ENCODE measurements around the gene MYO6. TPM values are rescaled to one million over a fixed set of nuclear protein-coding genes. Genes with fewer than 3 reads are reported as not detected.

Gene MYO6
- total RNA-seq, 2 experiments from 2014 or later = 0.85 to 1.1 TPM

GRCh38 chr6:75788894-75789293, 39.9 kb downstream of the MYO6 start:
- TF ChIP-seq CTCF (IDR thresholded peaks at IDR 0.05) = no peak
- no peaks in the 10 kb centered on the region for H3K36me3 Mint-ChIP-seq (ENCODE audit: low read depth)
- no peaks in the 10 kb centered on the region for H3K4me1 Mint-ChIP-seq (ENCODE audit: low read depth)
- no peaks in the 10 kb centered on the region for H3K4me1 ChIP-seq (ENCODE audit: insufficient read depth, low read length)
- no peak overlapping the region for H3K4me3 ChIP-seq (ENCODE audit: low read length)
- intact Hi-C loops (cut with DNase I, micrococcal nuclease) = no loop called here
- no peaks in the 10 kb centered on the region for H3K36me3 ChIP-seq (ENCODE audit: insufficient read depth, low read length)
- ChIA-PET CTCF (no interaction called here), POLR2A (no interaction called here)
- DNase-seq = no peak
- no peak overlapping the region for H3K27ac Mint-ChIP-seq
- H3K27ac ChIP-seq (ENCODE audit: low read depth in 1 of 2, low read length in 2 of 2) = no peak overlapping the region
- H3K27me3 ChIP-seq (ENCODE audit: control insufficient read depth in 1 of 2, insufficient read depth in 2 of 2, low read length in 2 of 2) = no peaks in the 10 kb centered on the region
- no peak for ATAC-seq (ENCODE audit: poor library complexity)
- no peak overlapping the region for H3K4me3 Mint-ChIP-seq
- H3K9me3 Mint-ChIP-seq = no peaks in the 10 kb centered on the region
- H3K9me3 ChIP-seq (ENCODE audit: control insufficient read depth in 1 of 2, insufficient read depth in 1 of 2, low read length in 2 of 2) = no peaks in the 10 kb centered on the region
- H3K27me3 Mint-ChIP-seq = peaks cover 8% of the 10 kb centered on the region

DNA sequence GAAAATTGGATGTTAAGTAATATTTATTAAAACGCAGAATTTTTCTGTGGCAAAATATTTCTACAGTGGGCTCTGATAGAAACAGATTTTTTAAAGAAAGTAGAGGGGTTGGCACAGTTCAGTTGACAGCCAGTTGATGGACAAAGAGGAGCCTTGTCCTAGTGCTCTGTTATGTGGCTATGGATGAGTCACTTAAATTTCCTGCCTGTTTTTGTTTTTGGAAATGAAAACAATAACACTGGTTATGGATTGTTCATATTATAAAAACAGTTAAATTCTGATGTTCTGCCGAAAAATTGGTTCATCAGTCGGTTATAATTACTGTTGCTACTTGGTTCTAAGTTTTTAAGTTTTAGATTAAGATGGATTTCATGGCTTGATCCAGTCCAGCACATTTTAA, 42.8 kb downstream of the MYO6 start:
- no peaks in the 10 kb centered on the region for H3K36me3 ChIP-seq (ENCODE audit: insufficient read depth, low read length)
- H3K27me3 ChIP-seq (ENCODE audit: control insufficient read depth in 1 of 2, insufficient read depth in 2 of 2, low read length in 2 of 2) = no peaks in the 10 kb centered on the region
- DNase-seq (no peak), ATAC-seq (ENCODE audit: poor library complexity) (no peak)
- no peaks in the 10 kb centered on the region for H3K9me3 Mint-ChIP-seq
- no peaks in the 10 kb centered on the region for H3K4me1 ChIP-seq (ENCODE audit: insufficient read depth, low read length)
- TF ChIP-seq CTCF (IDR thresholded peaks at IDR 0.05) = no peak
- no peak overlapping the region for H3K27ac ChIP-seq (ENCODE audit: low read depth in 1 of 2, low read length in 2 of 2)
- H3K4me3 ChIP-seq (ENCODE audit: low read length) = no peak overlapping the region
- H3K27me3 Mint-ChIP-seq = peaks cover 15% of the 10 kb centered on the region
- no peaks in the 10 kb centered on the region for H3K9me3 ChIP-seq (ENCODE audit: control insufficient read depth in 1 of 2, insufficient read depth in 1 of 2, low read length in 2 of 2)
- no peak overlapping the region for H3K4me3 Mint-ChIP-seq
- POLR2A ChIA-PET = no interaction called here
- H3K27ac Mint-ChIP-seq = no peak overlapping the region
- CTCF ChIA-PET = interaction anchor here (0.9 kb wide), 1 partner anchor 27 kb away, joined by 3 read pairs; no protein-coding TSS in a partner anchor
- H3K4me1 Mint-ChIP-seq (ENCODE audit: low read depth) = no peaks in the 10 kb centered on the region
- intact Hi-C loops (cut with DNase I, micrococcal nuclease) = no loop called here
- H3K36me3 Mint-ChIP-seq (ENCODE audit: low read depth) = no peaks in the 10 kb centered on the region

GRCh38 chr6:75794351-75794846, 45.4 kb downstream of the MYO6 start:
- intact Hi-C loops (cut with DNase I, micrococcal nuclease) = no loop called here
- H3K4me3 ChIP-seq (ENCODE audit: low read length) = no peak overlapping the region
- no peak for TF ChIP-seq CTCF (IDR thresholded peaks at IDR 0.05)
- H3K4me1 ChIP-seq (ENCODE audit: insufficient read depth, low read length) = no peaks in the 10 kb centered on the region
- ATAC-seq (ENCODE audit: poor library complexity) (no peak), DNase-seq (no peak)
- H3K9me3 Mint-ChIP-seq = no peaks in the 10 kb centered on the region
- no peak overlapping the region for H3K27ac Mint-ChIP-seq
- H3K4me3 Mint-ChIP-seq = no peak overlapping the region
- no peaks in the 10 kb centered on the region for H3K36me3 ChIP-seq (ENCODE audit: insufficient read depth, low read length)
- H3K27me3 ChIP-seq (ENCODE audit: control insufficient read depth in 1 of 2, insufficient read depth in 2 of 2, low read length in 2 of 2) = no peaks in the 10 kb centered on the region
- ChIA-PET CTCF (no interaction called here), POLR2A (no interaction called here)
- H3K36me3 Mint-ChIP-seq (ENCODE audit: low read depth) = no peaks in the 10 kb centered on the region
- no peaks in the 10 kb centered on the region for H3K9me3 ChIP-seq (ENCODE audit: control insufficient read depth in 1 of 2, insufficient read depth in 1 of 2, low read length in 2 of 2)
- H3K4me1 Mint-ChIP-seq (ENCODE audit: low read depth) = no peaks in the 10 kb centered on the region
- H3K27ac ChIP-seq (ENCODE audit: low read depth in 1 of 2, low read length in 2 of 2) = no peak overlapping the region
- peaks cover 19% of the 10 kb centered on the region for H3K27me3 Mint-ChIP-seq

All from CD4-positive, alpha-beta T cell (primary cell).